Astrocyte (in vitro differentiated cells and primary cell): ENCODE data around the gene KIF5A.

Source experiments
- CTCF ChIP-seq: IDR thresholded peaks from 2 replicates; pipeline ENCODE4 v1.5.1; 2011; ENCODE audit warnings: low read depth, mild to moderate bottlenecking, inconsistent platforms, low read length, moderate library complexity; ENCODE audit not compliant: insufficient read depth
- EZH2 ChIP-seq: IDR thresholded peaks from 2 replicates; pipeline ENCODE4 v1.6.1; 2012; ENCODE audit warnings: mild to moderate bottlenecking, low read length, inconsistent platforms; ENCODE audit not compliant: insufficient read depth

GRCh38 chr12:57593187-57593586, 43.3 kb downstream of the KIF5A start:
- TF ChIP-seq CTCF (no peak), EZH2 (no peak)
